HepG2 (cell line): ENCODE results near the gene NOP56. TPM values are rescaled to one million over a fixed set of nuclear protein-coding genes. Genes with fewer than 3 reads are reported as not detected.

Source experiments
- ASH2L ChIP-seq: fragments of 300-600, 200-600 bp; sonication (generic); IDR thresholded peaks from 2 replicates; pipeline ENCODE4 v1.7.0; 2017; ENCODE audit warnings: low read depth, mild to moderate bottlenecking, moderate library complexity, mixed read lengths, low read length; ENCODE audit not compliant: insufficient read length
- CENPBD1 ChIP-seq: sonication (generic); formaldehyde crosslinking; IDR thresholded peaks from 2 replicates; pipeline ENCODE4 v1.8.0; 2022; ENCODE audit warnings: missing genetic modification reagents, low read depth, mild to moderate bottlenecking, borderline replicate concordance
- E2F1 ChIP-seq: sonication (generic); formaldehyde crosslinking; IDR thresholded peaks from 2 replicates; pipeline ENCODE4 v1.5.0; 2020; ENCODE audit warnings: missing genetic modification reagents
- HMG20B ChIP-seq: conservative IDR thresholded peaks from 2 replicates; pipeline ENCODE4 v1.6.1; 2016; ENCODE audit warnings: missing genetic modification reagents, missing compliant biosample characterization
- MED1 ChIP-seq: sonication (generic); formaldehyde crosslinking; IDR thresholded peaks from 2 replicates; pipeline ENCODE4 v1.4.0; 2020; ENCODE audit warnings: missing genetic modification reagents
- MLLT10 ChIP-seq: sonication (generic); formaldehyde crosslinking; IDR thresholded peaks from 2 replicates; pipeline ENCODE4 v1.4.0; 2020; ENCODE audit warnings: missing genetic modification reagents
- SCMH1 ChIP-seq: sonication (generic); formaldehyde crosslinking; IDR thresholded peaks from 2 replicates; pipeline ENCODE4 v1.9.0; 2021; ENCODE audit warnings: missing genetic modification reagents, mild to moderate bottlenecking, borderline replicate concordance
- TGIF2 ChIP-seq: IDR thresholded peaks from 2 replicates; pipeline ENCODE4 v1.6.1; 2016; ENCODE audit warnings: control low read depth, missing compliant biosample characterization
- ZNF17 ChIP-seq: sonication (generic); formaldehyde crosslinking; IDR thresholded peaks from 2 replicates; pipeline ENCODE4 v1.5.0; 2020; ENCODE audit warnings: mild to moderate bottlenecking, missing genetic modification reagents
- ZNF335 ChIP-seq: sonication (generic); formaldehyde crosslinking; IDR thresholded peaks from 2 replicates; pipeline ENCODE4 v1.4.0; 2020; ENCODE audit warnings: missing genetic modification reagents
- ZNF550 ChIP-seq: sonication (generic); formaldehyde crosslinking; IDR thresholded peaks from 2 replicates; pipeline ENCODE4 v1.4.0; 2020; ENCODE audit warnings: mild to moderate bottlenecking, missing genetic modification reagents, borderline replicate concordance
- ZNF746 ChIP-seq: sonication (generic); formaldehyde crosslinking; IDR thresholded peaks from 2 replicates; pipeline ENCODE4 v1.8.0; 2022; ENCODE audit warnings: mild to moderate bottlenecking, missing genetic modification reagents
- ZNF777 ChIP-seq: sonication (generic); formaldehyde crosslinking; IDR thresholded peaks from 2 replicates; pipeline ENCODE4 v1.4.0; 2020; ENCODE audit warnings: missing genetic modification reagents
- ZSCAN25 ChIP-seq: sonication (generic); formaldehyde crosslinking; IDR thresholded peaks from 2 replicates; pipeline ENCODE4 v1.8.0; 2022; ENCODE audit warnings: mild to moderate bottlenecking, missing genetic modification reagents
- polyA plus RNA-seq, 8 experiments: library from polyadenylated mRNA; depleted of rRNA in 3 of 8; stranded (reverse) in 7 of 8; unstranded in 1 of 8; fragments of >200 nt; fragmentation: Illumina TruSeq in 4 of 8; extraction: Trizol in 4 of 8; gene quantifications; 2 replicates each; pipeline versions ENCODE4 v1.2.1 to v1.2.3, GENCODE V29; 2011 to 2016; ENCODE audit warnings: low read depth in 4 of 8, missing spikeins in 1 of 8, mixed read lengths in 1 of 8; ENCODE audit not compliant: insufficient read depth in 1 of 8
- total RNA-seq, 5 experiments: library from RNA; depleted of rRNA; stranded (reverse); fragments of >200 nt; fragmentation: Illumina TruSeq; extraction: Trizol; gene quantifications; 2 replicates each; pipeline ENCODE4 v1.2.3, GENCODE V29; 2016; ENCODE audit warnings: low read depth in 1 of 5
- TF ChIP-seq, protein P1 (sequence below): sonication (generic); formaldehyde crosslinking; IDR thresholded peaks from 2 replicates; pipeline ENCODE4 v1.8.0; 2022; ENCODE audit warnings: missing genetic modification reagents, mild to moderate bottlenecking, moderate library complexity, borderline replicate concordance
- TF ChIP-seq, protein P2 (sequence below): sonication (generic); formaldehyde crosslinking; IDR thresholded peaks from 2 replicates; pipeline ENCODE4 v1.9.0; 2022; ENCODE audit warnings: missing genetic modification reagents, mild to moderate bottlenecking, borderline replicate concordance
- TF ChIP-seq, protein P3 (sequence below): sonication (generic); formaldehyde crosslinking; IDR thresholded peaks from 2 replicates; pipeline ENCODE4 v1.4.0; 2020; ENCODE audit warnings: mild to moderate bottlenecking, missing genetic modification reagents
- TF ChIP-seq, protein P4 (sequence below): sonication (generic); formaldehyde crosslinking; IDR thresholded peaks from 2 replicates; pipeline ENCODE4 v1.4.0; 2020; ENCODE audit warnings: missing genetic modification reagents, borderline replicate concordance

The NOP56 gene
- total and polyA plus RNA-seq, 2 of the 13 experiments (the other 11 are each of a cell fraction or from before 2014, with no cell fraction given): 369 to 1,116 TPM

- TF ChIP-seq ZNF17 (no peak), ZNF746 (peak; percentile 67), ZNF335 (CRISPR knock-in tag) (peak; percentile 84; the same call in 1 of the 2 replicates), ZSCAN25 (no peak), MLLT10 (no peak), MED1 (CRISPR knock-in tag) (peak; percentile 37; the same call in 1 of the 2 replicates), ZNF550 (CRISPR knock-in tag) (no peak), CENPBD1 (CRISPR knock-in tag) (no peak), ZNF777 (CRISPR knock-in tag) (peak; percentile 97), HMG20B (CRISPR knock-in tag) (peak; percentile 58; the same call in 1 of the 2 replicates), SCMH1 (CRISPR knock-in tag) (no peak), E2F1 (CRISPR knock-in tag) (0 out of 2 replicates have a peak, but pooled peaks have one; percentile 37), ASH2L (peak; percentile 28), TGIF2 (no peak)
- TF ChIP-seq, protein P1, sequence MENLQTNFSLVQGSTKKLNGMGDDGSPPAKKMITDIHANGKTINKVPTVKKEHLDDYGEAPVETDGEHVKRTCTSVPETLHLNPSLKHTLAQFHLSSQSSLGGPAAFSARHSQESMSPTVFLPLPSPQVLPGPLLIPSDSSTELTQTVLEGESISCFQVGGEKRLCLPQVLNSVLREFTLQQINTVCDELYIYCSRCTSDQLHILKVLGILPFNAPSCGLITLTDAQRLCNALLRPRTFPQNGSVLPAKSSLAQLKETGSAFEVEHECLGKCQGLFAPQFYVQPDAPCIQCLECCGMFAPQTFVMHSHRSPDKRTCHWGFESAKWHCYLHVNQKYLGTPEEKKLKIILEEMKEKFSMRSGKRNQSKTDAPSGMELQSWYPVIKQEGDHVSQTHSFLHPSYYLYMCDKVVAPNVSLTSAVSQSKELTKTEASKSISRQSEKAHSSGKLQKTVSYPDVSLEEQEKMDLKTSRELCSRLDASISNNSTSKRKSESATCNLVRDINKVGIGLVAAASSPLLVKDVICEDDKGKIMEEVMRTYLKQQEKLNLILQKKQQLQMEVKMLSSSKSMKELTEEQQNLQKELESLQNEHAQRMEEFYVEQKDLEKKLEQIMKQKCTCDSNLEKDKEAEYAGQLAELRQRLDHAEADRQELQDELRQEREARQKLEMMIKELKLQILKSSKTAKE (CRISPR knock-in tag): peak; percentile 67
- TF ChIP-seq, protein P2, sequence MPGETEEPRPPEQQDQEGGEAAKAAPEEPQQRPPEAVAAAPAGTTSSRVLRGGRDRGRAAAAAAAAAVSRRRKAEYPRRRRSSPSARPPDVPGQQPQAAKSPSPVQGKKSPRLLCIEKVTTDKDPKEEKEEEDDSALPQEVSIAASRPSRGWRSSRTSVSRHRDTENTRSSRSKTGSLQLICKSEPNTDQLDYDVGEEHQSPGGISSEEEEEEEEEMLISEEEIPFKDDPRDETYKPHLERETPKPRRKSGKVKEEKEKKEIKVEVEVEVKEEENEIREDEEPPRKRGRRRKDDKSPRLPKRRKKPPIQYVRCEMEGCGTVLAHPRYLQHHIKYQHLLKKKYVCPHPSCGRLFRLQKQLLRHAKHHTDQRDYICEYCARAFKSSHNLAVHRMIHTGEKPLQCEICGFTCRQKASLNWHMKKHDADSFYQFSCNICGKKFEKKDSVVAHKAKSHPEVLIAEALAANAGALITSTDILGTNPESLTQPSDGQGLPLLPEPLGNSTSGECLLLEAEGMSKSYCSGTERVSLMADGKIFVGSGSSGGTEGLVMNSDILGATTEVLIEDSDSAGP (CRISPR knock-in tag): peak; percentile 63
- TF ChIP-seq, protein P3, sequence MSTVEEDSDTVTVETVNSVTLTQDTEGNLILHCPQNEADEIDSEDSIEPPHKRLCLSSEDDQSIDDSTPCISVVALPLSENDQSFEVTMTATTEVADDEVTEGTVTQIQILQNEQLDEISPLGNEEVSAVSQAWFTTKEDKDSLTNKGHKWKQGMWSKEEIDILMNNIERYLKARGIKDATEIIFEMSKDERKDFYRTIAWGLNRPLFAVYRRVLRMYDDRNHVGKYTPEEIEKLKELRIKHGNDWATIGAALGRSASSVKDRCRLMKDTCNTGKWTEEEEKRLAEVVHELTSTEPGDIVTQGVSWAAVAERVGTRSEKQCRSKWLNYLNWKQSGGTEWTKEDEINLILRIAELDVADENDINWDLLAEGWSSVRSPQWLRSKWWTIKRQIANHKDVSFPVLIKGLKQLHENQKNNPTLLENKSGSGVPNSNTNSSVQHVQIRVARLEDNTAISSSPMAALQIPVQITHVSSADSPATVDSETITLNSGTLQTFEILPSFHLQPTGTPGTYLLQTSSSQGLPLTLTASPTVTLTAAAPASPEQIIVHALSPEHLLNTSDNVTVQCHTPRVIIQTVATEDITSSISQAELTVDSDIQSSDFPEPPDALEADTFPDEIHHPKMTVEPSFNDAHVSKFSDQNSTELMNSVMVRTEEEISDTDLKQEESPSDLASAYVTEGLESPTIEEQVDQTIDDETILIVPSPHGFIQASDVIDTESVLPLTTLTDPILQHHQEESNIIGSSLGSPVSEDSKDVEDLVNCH: no peak
- TF ChIP-seq, protein P4, sequence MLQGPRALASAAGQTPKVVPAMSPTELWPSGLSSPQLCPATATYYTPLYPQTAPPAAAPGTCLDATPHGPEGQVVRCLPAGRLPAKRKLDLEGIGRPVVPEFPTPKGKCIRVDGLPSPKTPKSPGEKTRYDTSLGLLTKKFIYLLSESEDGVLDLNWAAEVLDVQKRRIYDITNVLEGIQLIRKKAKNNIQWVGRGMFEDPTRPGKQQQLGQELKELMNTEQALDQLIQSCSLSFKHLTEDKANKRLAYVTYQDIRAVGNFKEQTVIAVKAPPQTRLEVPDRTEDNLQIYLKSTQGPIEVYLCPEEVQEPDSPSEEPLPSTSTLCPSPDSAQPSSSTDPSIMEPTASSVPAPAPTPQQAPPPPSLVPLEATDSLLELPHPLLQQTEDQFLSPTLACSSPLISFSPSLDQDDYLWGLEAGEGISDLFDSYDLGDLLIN (CRISPR knock-in tag): no peak
Measured at GRCh38 chr20:2692036-2692885, 39.8 kb downstream of the NOP56 start, which contains the start of gene EBF4 (continued).
